ENCODE data around the gene NFATC2. TPM values are rescaled to one million over a fixed set of nuclear protein-coding genes. Genes with fewer than 3 reads are reported as not detected.
A peak's percentile ranks its signal among the peaks of the same experiment; 100 is the strongest.

Gene NFATC2
- total and polyA plus RNA-seq, 2 of the 4 experiments (the other 2 are of a cell fraction), result 0.18 to 0.38 TPM

DNA sequence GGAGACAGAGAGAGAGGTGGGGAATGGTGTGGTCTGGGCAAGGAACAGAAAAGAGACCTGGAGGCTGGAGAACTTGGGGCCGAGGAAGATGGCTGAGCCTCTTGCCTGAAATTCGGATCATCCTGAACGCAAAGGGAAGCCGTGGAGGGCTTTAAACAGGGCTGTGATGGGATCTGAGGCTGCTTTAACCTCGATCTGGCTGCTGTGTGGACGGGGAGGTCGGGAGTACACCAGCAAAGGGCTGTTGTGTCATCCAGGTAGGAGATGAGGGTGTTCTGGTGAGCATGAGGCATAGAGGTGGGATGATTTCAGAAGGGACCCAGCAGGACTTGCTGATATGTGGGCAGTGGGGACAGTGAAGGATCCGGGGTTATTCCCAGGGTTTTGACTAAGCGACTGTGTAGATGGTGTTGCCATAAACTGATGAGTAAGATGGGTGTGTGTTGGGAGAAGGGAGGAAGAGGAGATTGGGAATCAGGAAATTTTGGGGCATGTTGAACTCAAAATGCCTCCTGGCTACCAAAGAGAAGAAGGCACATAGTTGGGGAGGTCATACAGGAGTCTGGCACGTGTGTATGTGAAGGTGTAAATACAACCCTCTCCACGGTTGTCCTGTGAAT, 158.5 kb downstream of the NFATC2 start:
- H3K23ac ChIP-seq (ENCODE audit: low read depth, low read length), result no peak overlapping the region
- no peaks in the 10 kb centered on the region for H3K27me3 ChIP-seq (ENCODE audit: control insufficient read depth, insufficient read depth, low read length)
- TF ChIP-seq RAD21 (IDR thresholded peaks at IDR 0.05; ENCODE audit: low read length), result no peak
- TF ChIP-seq, protein P1, sequence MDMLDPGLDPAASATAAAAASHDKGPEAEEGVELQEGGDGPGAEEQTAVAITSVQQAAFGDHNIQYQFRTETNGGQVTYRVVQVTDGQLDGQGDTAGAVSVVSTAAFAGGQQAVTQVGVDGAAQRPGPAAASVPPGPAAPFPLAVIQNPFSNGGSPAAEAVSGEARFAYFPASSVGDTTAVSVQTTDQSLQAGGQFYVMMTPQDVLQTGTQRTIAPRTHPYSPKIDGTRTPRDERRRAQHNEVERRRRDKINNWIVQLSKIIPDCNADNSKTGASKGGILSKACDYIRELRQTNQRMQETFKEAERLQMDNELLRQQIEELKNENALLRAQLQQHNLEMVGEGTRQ (IDR thresholded peaks at IDR 0.05; ENCODE audit: low read depth, low read length), result no peak
- TF ChIP-seq RCOR1 (IDR thresholded peaks at IDR 0.05; ENCODE audit: insufficient replicate concordance, low read length), result no peak
- no peak for TF ChIP-seq SMC3 (IDR thresholded peaks at IDR 0.05; ENCODE audit: low read depth, low read length)
- TF ChIP-seq POLR2A (IDR thresholded peaks at IDR 0.05; ENCODE audit: low read depth, low read length), result no peak
- no peak for TF ChIP-seq MAZ (IDR thresholded peaks at IDR 0.05; ENCODE audit: borderline replicate concordance, low read depth, low read length)
- TF ChIP-seq CEBPB (IDR thresholded peaks at IDR 0.05; ENCODE audit: low read depth, low read length), result no peak
- TF ChIP-seq CTCF (conservative IDR thresholded peaks at IDR 0.05; ENCODE audit: low read depth, low read length), result no peak
- no peak for TF ChIP-seq MAFK (IDR thresholded peaks at IDR 0.05; ENCODE audit: low read depth, low read length)
- TF ChIP-seq NFE2L2 (IDR thresholded peaks at IDR 0.05; ENCODE audit: low read depth, low read length), result no peak
- TF ChIP-seq BHLHE40 (IDR thresholded peaks at IDR 0.05; ENCODE audit: low read depth, low read length), result no peak
- TF ChIP-seq CHD1 (IDR thresholded peaks at IDR 0.05; ENCODE audit: low read depth, low read length), result no peak
- no peak for TF ChIP-seq FOS (IDR thresholded peaks at IDR 0.05; ENCODE audit: low read depth, low read length)
- H3K4me3 ChIP-seq (ENCODE audit: insufficient read depth, low read depth, low read length), result no peak overlapping the region
- no peak for ATAC-seq (ENCODE audit: low read depth)
- H3K4me2 ChIP-seq (ENCODE audit: low read depth, low read length), result no peak overlapping the region
- 0 out of 2 replicates have a peak overlapping the region, but pooled peaks have one; percentile 9 for H3K4ac ChIP-seq (ENCODE audit: low read depth, low read length)
- no peak overlapping the region for H2BK15ac ChIP-seq (ENCODE audit: low read depth, low read length)
- H3K18ac ChIP-seq (ENCODE audit: low read depth, low read length), result no peak overlapping the region
- no peak overlapping the region for H3K9ac ChIP-seq (ENCODE audit: low read depth, low read length)
- peak overlapping the region; percentile 38 for H2AFZ ChIP-seq (replicated peaks; ENCODE audit: low read length, poor library complexity)
- H3K14ac ChIP-seq (replicated peaks; ENCODE audit: low read depth, low read length), result no peak overlapping the region
- no peak overlapping the region for H2BK20ac ChIP-seq (ENCODE audit: low read depth, low read length)
- POLR2A ChIA-PET (ENCODE audit: unreplicated experiment), result no interaction called here
- peaks cover 9% of the 10 kb centered on the region for H3K9me1 ChIP-seq (ENCODE audit: insufficient read depth, low read length)
- no TSS peak for BruUV-seq (replicated peaks)
- no peak overlapping the region for H3K56ac ChIP-seq (ENCODE audit: extremely low read depth, insufficient read depth, low read length)
- no peaks in the 10 kb centered on the region for H3K9me3 ChIP-seq (ENCODE audit: control insufficient read depth, insufficient read depth, low read length)
- H4K5ac ChIP-seq (ENCODE audit: low read depth, low read length), result no peak overlapping the region
- no peaks in the 10 kb centered on the region for H4K20me1 ChIP-seq (ENCODE audit: insufficient read depth, low read length)
- no peak overlapping the region; a peak in 1 of 4 replicates for H4K8ac ChIP-seq (ENCODE audit: low read depth in 2 of 2, low read length in 2 of 2)
- no peak overlapping the region for H3K27ac ChIP-seq (ENCODE audit: insufficient read depth, low read length)
- no peak overlapping the region; the same call in 1 of the 2 replicates for H4K91ac ChIP-seq (ENCODE audit: insufficient read depth, low read depth, low read length)
- 96 to 100% methylated on average over 1 to 4 of the region's 11 CpGs for WGBS, 2 experiments (ENCODE audit: extremely low coverage in 2 of 2, insufficient read length in 1 of 2)
- intact Hi-C loops (cut with micrococcal nuclease) (no loop called here), dilution Hi-C loops (cut with HindIII; ENCODE audit: low sequenced_read_pairs, unreplicated experiment) (no loop called here), in situ Hi-C loops (cut with MboI; ENCODE audit: low sequenced_read_pairs) (no loop called here)
- CTCF ChIA-PET, result no interaction called here
- H3K36me3 ChIP-seq (ENCODE audit: control insufficient read depth, insufficient read depth, low read length), result no peaks in the 10 kb centered on the region
- no peak overlapping the region for H2AK9ac ChIP-seq (replicated peaks; ENCODE audit: low read depth, low read length, poor library complexity)
- H2BK5ac ChIP-seq (ENCODE audit: low read depth, low read length, poor library complexity, severe bottlenecking), result no peak overlapping the region
- no peak for DNase-seq
- peaks cover 12% of the 10 kb centered on the region for H3K4me1 ChIP-seq (ENCODE audit: control insufficient read depth, insufficient read depth, low read length)
- H3K79me1 ChIP-seq (ENCODE audit: low read depth in 1 of 2, low read length in 2 of 2), result 0 out of 4 replicates have a peak, but pooled peaks cover 0 to 6% of the 10 kb centered on the region in 2 experiments
- no peak overlapping the region; the same call in 1 of the 2 replicates for H2BK120ac ChIP-seq (ENCODE audit: low read depth, low read length)
- H2AK5ac ChIP-seq (ENCODE audit: low read depth, low read length), result peak overlapping the region; percentile 82

Data from IMR-90 (cell line).